Parathyroid adenoma (tissue), 2 donors: Measurements from ENCODE around the gene DYNLRB1.

Experiments used
- H2AFZ ChIP-seq: fragments of 300-600 bp; sonication (generic); one replicate; pipeline ENCODE4 v1.7.0; 2017; ENCODE audit warnings: antibody characterized with exemption, mild to moderate bottlenecking
- H3K27ac ChIP-seq: fragments of 300-600 bp; sonication (generic); one replicate; pipeline ENCODE4 v1.7.0; 2017
- H3K27me3 ChIP-seq: fragments of 300-600 bp; sonication (generic); one replicate; pipeline ENCODE4 v1.7.0; 2017; ENCODE audit warnings: low read length; ENCODE audit not compliant: control insufficient read depth, insufficient read depth
- H3K36me3 ChIP-seq: fragments of 300-600 bp; sonication (generic); one replicate; pipeline ENCODE4 v1.7.0; 2017; ENCODE audit warnings: low read length; ENCODE audit not compliant: control insufficient read depth, insufficient read depth
- H3K4me1 ChIP-seq: fragments of 300-600 bp; sonication (generic); one replicate; pipeline ENCODE4 v1.7.0; 2017; ENCODE audit warnings: control low read depth
- H3K4me2 ChIP-seq: fragments of 300-600 bp; sonication (generic); one replicate; pipeline ENCODE4 v1.7.0; 2017; ENCODE audit warnings: low read length
- H3K4me3 ChIP-seq: fragments of 300-600 bp; sonication (generic); one replicate; pipeline ENCODE4 v1.7.0; 2017; ENCODE audit warnings: low read depth, low read length
- H3K79me2 ChIP-seq: fragments of 300-600 bp; sonication (generic); one replicate; pipeline ENCODE4 v1.7.0; 2017; ENCODE audit warnings: control low read depth
- H3K9ac ChIP-seq: fragments of 300-600 bp; sonication (generic); one replicate; pipeline ENCODE4 v1.7.0; 2017; ENCODE audit warnings: mild to moderate bottlenecking
- H3K9me3 ChIP-seq: fragments of 300-600 bp; sonication (generic); one replicate; pipeline ENCODE4 v1.7.0; 2017; ENCODE audit warnings: low read length; ENCODE audit not compliant: control insufficient read depth
- CTCF ChIP-seq: fragments of 300-600 bp; sonication (generic); IDR thresholded peaks from one replicate; pipeline ENCODE4 v1.7.0; 2017; ENCODE audit warnings: antibody characterized with exemption, mild to moderate bottlenecking
- donor health status: primary hyperparathyroidism.

The DYNLRB1 gene

DNA sequence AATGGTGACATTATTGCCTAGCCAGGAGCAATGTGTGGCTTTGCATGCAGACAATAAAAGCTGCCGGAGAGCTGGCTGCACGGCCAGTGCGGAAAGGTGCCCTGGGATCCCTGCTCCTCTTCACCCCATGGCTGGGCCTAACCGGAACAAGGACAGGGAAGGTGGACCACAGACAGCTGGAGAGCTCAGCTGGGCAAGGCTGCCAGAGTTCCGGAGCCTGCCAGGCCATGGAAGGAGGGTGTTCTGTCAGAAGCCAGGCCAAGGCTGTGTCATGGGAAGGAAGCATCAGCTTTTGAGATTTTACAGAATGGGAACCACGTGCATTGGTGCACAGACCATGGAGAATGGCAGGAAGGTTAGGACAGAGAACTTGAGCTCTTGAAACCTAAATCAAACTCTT, 67.3 kb downstream of the DYNLRB1 start:
- H3K4me1 ChIP-seq = no peaks in the 10 kb centered on the region
- H3K4me2 ChIP-seq = no peak overlapping the region
- H2AFZ ChIP-seq = no peak overlapping the region
- no peaks in the 10 kb centered on the region for H3K36me3 ChIP-seq
- H3K9me3 ChIP-seq = no peaks in the 10 kb centered on the region
- no peak overlapping the region for H3K4me3 ChIP-seq
- no peaks in the 10 kb centered on the region for H3K27me3 ChIP-seq
- no peak overlapping the region for H3K27ac ChIP-seq
- H3K79me2 ChIP-seq = no peaks in the 10 kb centered on the region
- TF ChIP-seq CTCF = no peak
- H3K9ac ChIP-seq = no peak overlapping the region

GRCh38 chr20:34585019-34585418, 68.8 kb downstream of the DYNLRB1 start:
- no peak overlapping the region for H3K4me2 ChIP-seq
- H3K9ac ChIP-seq = no peak overlapping the region
- no peaks in the 10 kb centered on the region for H3K9me3 ChIP-seq
- no peak for TF ChIP-seq CTCF
- H3K27ac ChIP-seq = no peak overlapping the region
- no peaks in the 10 kb centered on the region for H3K36me3 ChIP-seq
- H2AFZ ChIP-seq = no peak overlapping the region
- no peaks in the 10 kb centered on the region for H3K27me3 ChIP-seq
- no peak overlapping the region for H3K4me3 ChIP-seq
- no peaks in the 10 kb centered on the region for H3K4me1 ChIP-seq
- H3K79me2 ChIP-seq = no peaks in the 10 kb centered on the region

DNA sequence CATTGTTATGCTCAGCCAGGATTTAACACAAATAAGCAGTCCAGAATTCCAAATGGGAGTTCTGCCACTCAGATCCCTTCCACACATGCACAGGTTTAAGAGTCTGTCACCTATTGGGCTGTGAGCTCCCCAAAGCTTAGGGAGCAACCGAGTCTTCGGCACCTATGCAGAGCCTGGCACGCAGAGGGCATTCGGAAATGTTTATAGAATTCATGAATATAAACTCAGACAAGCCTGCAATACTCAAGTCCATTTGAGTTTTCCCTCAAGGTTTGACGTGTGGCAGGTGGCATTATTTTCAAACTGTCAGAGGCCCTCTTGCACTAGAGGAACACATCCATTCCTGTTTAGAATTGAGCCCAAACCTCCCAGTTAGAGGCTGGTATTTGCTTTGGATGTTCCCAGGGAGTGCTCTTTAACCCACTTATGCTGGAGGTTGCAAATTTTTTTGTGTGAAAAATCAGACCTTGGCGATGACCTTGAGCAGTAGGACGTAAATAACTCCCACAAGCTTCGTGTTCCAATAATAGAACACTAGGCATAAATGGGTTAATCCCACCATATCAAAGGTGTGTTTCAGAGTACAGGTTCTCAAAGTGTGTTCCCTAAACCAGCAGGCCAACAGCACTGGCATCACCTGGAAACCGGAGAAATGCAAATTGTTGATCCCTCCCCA, 70.4 kb downstream of the DYNLRB1 start:
- no peak for TF ChIP-seq CTCF
- Histone ChIP-seq H3K27me3 (no peaks in the 10 kb centered on the region), H2AFZ (no peak overlapping the region), H3K4me3 (no peak overlapping the region), H3K4me2 (no peak overlapping the region), H3K4me1 (no peaks in the 10 kb centered on the region), H3K9ac (no peak overlapping the region), H3K9me3 (no peaks in the 10 kb centered on the region), H3K27ac (no peak overlapping the region), H3K79me2 (no peaks in the 10 kb centered on the region), H3K36me3 (no peaks in the 10 kb centered on the region)
